GM19372 (cell line): ENCODE measurements around the gene SLC25A34.

Source experiments
- ATAC-seq: cut with Tn5 transposase; IDR thresholded peaks from one replicate; pipeline ENCODE4 v1.9.1; 2021; ENCODE audit warnings: mild to moderate bottlenecking, low read depth, moderate library complexity; ENCODE audit not compliant: unreplicated experiment

Gene SLC25A34

GRCh38 chr1:15731735-15732685 lies 4.0 kb upstream of the SLC25A34 start:
- no peak for ATAC-seq

- ATAC-seq, result no peak
Measured at GRCh38 chr1:15732686-15733081, 3.4 kb upstream of the SLC25A34 start.

GRCh38 chr1:15733218-15733725 lies 2.8 kb upstream of the SLC25A34 start:
- no peak for ATAC-seq

GRCh38 chr1:15733726-15734226 lies 2.3 kb upstream of the SLC25A34 start:
- ATAC-seq, result no peak

- ATAC-seq, result no peak
Measured at GRCh38 chr1:15734296-15734695, 1.8 kb upstream of the SLC25A34 start.

GRCh38 chr1:15734901-15735300 lies 1.2 kb upstream of the SLC25A34 start:
- ATAC-seq, result no peak

- no peak for ATAC-seq
Measured at GRCh38 chr1:15735304-15736037, 587 bp upstream of the SLC25A34 start.

GRCh38 chr1:15736892-15737261 lies 819 bp downstream of the SLC25A34 start:
- no peak for ATAC-seq

- no peak for ATAC-seq
Measured at GRCh38 chr1:15737324-15738319, 1.6 kb downstream of the SLC25A34 start.

- no peak for ATAC-seq
Measured at GRCh38 chr1:15738416-15739113, 2.5 kb downstream of the SLC25A34 start.

GRCh38 chr1:15739259-15739658 lies 3.2 kb downstream of the SLC25A34 start:
- no peak for ATAC-seq

- ATAC-seq, result no peak
Measured at GRCh38 chr1:15739745-15740144, 3.7 kb downstream of the SLC25A34 start.

GRCh38 chr1:15740924-15741850 lies 5.1 kb downstream of the SLC25A34 start:
- no peak for ATAC-seq

- no peak for ATAC-seq
Measured at GRCh38 chr1:15742339-15742801, 6.3 kb downstream of the SLC25A34 start, which contains the start of gene TMEM82. Gene TMEM82 (plus strand): TSS chr1:15742499. CDS start chr1:15742560, 61 bp downstream.

- no peak for ATAC-seq
Measured at GRCh38 chr1:15744122-15744679, 8.1 kb downstream of the SLC25A34 start.

GRCh38 chr1:15747378-15747777 lies 11.3 kb downstream of the SLC25A34 start:
- no peak for ATAC-seq

GRCh38 chr1:15748264-15748663 lies 12.2 kb downstream of the SLC25A34 start:
- no peak for ATAC-seq
